CD8-positive, alpha-beta memory T cell (primary cell): ENCODE measurements around the gene PRKCZ. TPM values are rescaled to one million over a fixed set of nuclear protein-coding genes. Genes with fewer than 3 reads are reported as not detected.

Source experiments
- CTCF ChIA-PET: fragments of 350-600 bp; sonication (Branson Sonifier 250); formaldehyde crosslinking; loops from one replicate; lab custom pipeline; 2021; ENCODE audit warnings: antibody characterized with exemption; lab: Charles Lee
- POLR2A ChIA-PET: fragments of 350-600 bp; sonication (Branson Sonifier 250); formaldehyde crosslinking; loops from one replicate; lab custom pipeline; 2021; ENCODE audit warnings: antibody characterized with exemption; lab: Charles Lee
- DNase-seq, 5 donors: peaks; one replicate each; pipeline versions ENCODE4 v3.0.0 to v3.0.0-alpha.2; 2020 to 2022; ENCODE audit warnings: mixed read lengths in 1 of 5
- H3K27ac ChIP-seq: one replicate; pipeline ENCODE4 v1.7.0; 2013; ENCODE audit warnings: low read depth, mild to moderate bottlenecking, low read length, moderate library complexity
- H3K27me3 ChIP-seq: 2 replicates; pipeline ENCODE4 v1.7.0; 2013; ENCODE audit warnings: low read length, mild to moderate bottlenecking; ENCODE audit not compliant: insufficient read depth, poor library complexity, severe bottlenecking
- H3K36me3 ChIP-seq: 2 replicates; pipeline ENCODE4 v1.7.0; 2013; ENCODE audit warnings: mild to moderate bottlenecking, low read length, moderate library complexity; ENCODE audit not compliant: insufficient read depth
- H3K4me1 ChIP-seq: 2 replicates; pipeline ENCODE4 v1.7.0; 2013; ENCODE audit warnings: mild to moderate bottlenecking, low read length, moderate library complexity; ENCODE audit not compliant: insufficient read depth
- H3K4me3 ChIP-seq: 2 replicates; pipeline ENCODE4 v1.7.0; 2013; ENCODE audit warnings: mild to moderate bottlenecking, low read length
- H3K9me3 ChIP-seq: 2 replicates; pipeline ENCODE4 v1.7.0; 2013; ENCODE audit warnings: mild to moderate bottlenecking, low read length
- H3K27ac Mint-ChIP-seq, 8 donors: one replicate each; pipeline ENCODE4 v1.8.0; 2020 to 2021; ENCODE audit warnings: mixed read lengths in 8 of 8, mild to moderate bottlenecking in 6 of 8, inconsistent platforms in 3 of 8, moderate library complexity in 3 of 8
- H3K27me3 Mint-ChIP-seq, 2 donors: one replicate each; pipeline ENCODE4 v1.8.0; 2020 to 2021; ENCODE audit warnings: mixed read lengths in 2 of 2, mild to moderate bottlenecking in 1 of 2, moderate library complexity in 1 of 2
- H3K36me3 Mint-ChIP-seq, 3 donors: one replicate each; pipeline ENCODE4 v1.8.0; 2020 to 2021; ENCODE audit warnings: mixed read lengths in 3 of 3, inconsistent platforms in 1 of 3, mild to moderate bottlenecking in 1 of 3
- H3K4me1 Mint-ChIP-seq, 3 donors: one replicate each; pipeline ENCODE4 v1.8.0; 2020 to 2021; ENCODE audit warnings: mixed read lengths in 3 of 3, inconsistent platforms in 1 of 3, mild to moderate bottlenecking in 1 of 3
- H3K4me3 Mint-ChIP-seq, 7 donors: one replicate each; pipeline ENCODE4 v1.8.0; 2020 to 2021; ENCODE audit warnings: mixed read lengths in 7 of 7, mild to moderate bottlenecking in 6 of 7, moderate library complexity in 4 of 7, inconsistent platforms in 2 of 7
- H3K9me3 Mint-ChIP-seq, 5 donors: one replicate each; pipeline ENCODE4 v1.8.0; 2020 to 2022; ENCODE audit warnings: mixed read lengths in 5 of 5, mild to moderate bottlenecking in 3 of 5, moderate library complexity in 2 of 5, inconsistent platforms in 1 of 5
- polyA plus RNA-seq: library from polyadenylated mRNA; unstranded; fragments of 300-500 nt; fragmentation: Illumina TruSeq; gene quantifications from one replicate; pipeline ENCODE4 v1.2.3, GENCODE V29; 2021
- total RNA-seq, 2 experiments: library from RNA; stranded (reverse); gene quantifications; one replicate each; pipeline ENCODE4 v1.2.3, GENCODE V29; 2021

The PRKCZ gene
- total and polyA plus RNA-seq, 3 experiments from 2014 or later = 13.8 to 17.4 (median 15.4) TPM

DNA sequence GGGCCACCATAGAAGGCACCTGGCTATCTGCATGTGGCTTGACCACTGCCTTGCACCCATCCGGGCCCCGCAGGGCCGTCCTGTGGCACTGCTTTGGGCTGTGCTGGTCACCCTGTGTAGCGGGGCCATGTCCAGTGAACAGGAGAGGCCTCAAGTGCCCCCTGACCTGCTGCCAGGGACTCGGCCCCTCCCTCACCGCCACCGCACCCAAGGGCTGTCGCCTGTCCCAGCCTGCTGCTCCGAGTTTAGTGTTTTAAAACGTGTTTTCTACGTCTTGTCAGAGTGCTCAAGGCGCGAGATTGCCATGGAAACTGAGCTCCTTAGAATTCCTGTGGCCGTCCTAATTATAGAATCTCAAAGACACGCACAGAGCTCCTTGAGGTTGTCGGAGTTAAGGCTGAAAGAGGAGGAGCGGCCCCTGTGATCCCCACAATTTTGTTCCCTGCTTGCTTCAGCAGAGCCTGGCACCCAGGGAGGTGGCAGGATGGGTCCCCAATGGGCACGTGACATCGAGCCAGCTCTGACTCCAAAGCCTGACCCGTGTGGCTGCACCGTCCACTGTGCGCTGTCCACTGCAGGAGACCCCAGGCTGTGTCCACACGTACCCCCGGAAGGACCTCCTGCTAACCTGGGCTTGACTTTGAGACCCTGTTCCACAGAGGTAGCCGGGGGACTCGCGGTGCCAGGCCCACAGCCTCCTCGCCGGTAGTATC lies 78.1 kb downstream of the PRKCZ start:
- POLR2A ChIA-PET = no interaction called here
- no peak overlapping the region for H3K27ac ChIP-seq
- H3K27ac Mint-ChIP-seq = peak overlapping the region in 1 of 8 donors; percentile 74
- no peaks in the 10 kb centered on the region for H3K9me3 Mint-ChIP-seq
- no peaks in the 10 kb centered on the region for H3K9me3 ChIP-seq
- CTCF ChIA-PET = interaction anchor here (1.2 to 2.1 kb wide), 2 partner anchors 46 to 67 kb away, joined by 3 to 9 read pairs; no protein-coding TSS in a partner anchor
- no peak for DNase-seq
- H3K27me3 Mint-ChIP-seq = peaks cover 0 to 3% of the 10 kb centered on the region in 2 donors
- no peaks in the 10 kb centered on the region for H3K36me3 ChIP-seq
- H3K4me3 ChIP-seq = no peak overlapping the region
- no peaks in the 10 kb centered on the region for H3K27me3 ChIP-seq
- peaks cover 16% of the 10 kb centered on the region for H3K4me1 ChIP-seq
- no peak overlapping the region for H3K4me3 Mint-ChIP-seq
- peaks cover 18 to 41% (median 20%) of the 10 kb centered on the region in 3 donors for H3K4me1 Mint-ChIP-seq
- no peaks in the 10 kb centered on the region for H3K36me3 Mint-ChIP-seq

DNA sequence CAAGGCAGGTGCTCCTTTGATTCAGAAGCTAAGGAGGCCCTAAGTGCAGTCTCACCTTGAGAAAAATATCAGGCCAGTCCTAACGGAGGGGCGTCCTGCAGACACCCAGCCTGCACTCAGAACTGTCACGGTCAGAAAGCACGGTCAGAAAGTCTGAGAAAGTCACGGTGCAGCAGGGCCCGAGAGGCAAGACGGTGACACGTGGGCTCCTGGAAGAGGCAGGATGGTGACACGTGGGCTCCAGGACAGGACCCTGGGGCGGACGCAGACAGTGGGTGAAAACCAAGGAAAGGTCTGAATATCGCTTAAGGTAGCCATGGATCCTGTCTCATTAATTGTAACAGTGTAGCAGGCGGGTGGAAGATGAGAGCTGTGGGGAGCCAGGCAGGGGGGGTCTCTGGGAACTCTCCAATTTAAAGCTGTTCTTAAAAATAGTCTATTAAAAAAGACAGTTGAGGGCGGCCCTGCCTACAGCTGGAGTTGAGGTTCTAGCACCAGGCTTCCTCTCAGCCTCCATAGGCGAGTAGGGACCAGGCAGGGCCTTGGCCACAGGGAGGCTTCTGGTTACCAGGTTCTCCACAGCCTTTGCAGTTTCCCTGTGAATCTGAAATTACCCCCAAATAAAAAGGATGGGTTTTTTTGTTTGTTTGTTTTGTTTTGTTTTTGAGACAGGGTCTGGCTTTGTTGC lies 79.2 kb downstream of the PRKCZ start:
- no peaks in the 10 kb centered on the region for H3K9me3 ChIP-seq
- Mint-ChIP-seq H3K4me3 (no peak overlapping the region), H3K9me3 (no peaks in the 10 kb centered on the region), H3K36me3 (no peaks in the 10 kb centered on the region), H3K27me3 (peaks cover 0 to 3% of the 10 kb centered on the region in 2 donors), H3K27ac (peak overlapping the region in 1 of 8 donors; percentile 92), H3K4me1 (peaks cover 16 to 48% (median 20%) of the 10 kb centered on the region in 3 donors)
- H3K27me3 ChIP-seq = no peaks in the 10 kb centered on the region
- H3K4me1 ChIP-seq = peaks cover 16% of the 10 kb centered on the region
- no peaks in the 10 kb centered on the region for H3K36me3 ChIP-seq
- H3K27ac ChIP-seq = no peak overlapping the region
- CTCF ChIA-PET = no interaction called here
- POLR2A ChIA-PET = no interaction called here
- DNase-seq = no peak
- no peak overlapping the region for H3K4me3 ChIP-seq

DNA sequence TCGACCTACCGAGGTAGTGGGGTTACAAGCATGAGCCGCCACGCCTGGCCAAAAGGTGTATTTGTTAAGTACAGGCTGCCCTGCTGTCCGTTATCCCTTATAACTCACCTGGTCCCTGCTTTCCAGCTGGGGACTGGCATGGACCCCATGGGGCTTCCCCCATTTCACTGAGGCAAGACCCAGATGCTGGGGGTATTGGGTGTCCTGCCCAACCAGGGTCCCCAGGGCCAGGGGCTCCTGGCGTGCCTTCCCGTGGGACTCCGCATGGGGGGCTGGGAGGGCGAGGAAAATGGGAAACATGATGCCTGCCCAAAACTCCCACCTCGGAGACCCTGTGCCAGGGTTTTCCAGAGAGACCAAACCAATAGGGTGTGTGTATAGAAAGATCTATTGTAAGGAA lies 79.9 kb downstream of the PRKCZ start:
- Histone ChIP-seq H3K27ac (no peak overlapping the region), H3K27me3 (no peaks in the 10 kb centered on the region), H3K9me3 (no peaks in the 10 kb centered on the region), H3K36me3 (no peaks in the 10 kb centered on the region), H3K4me1 (peaks cover 16% of the 10 kb centered on the region), H3K4me3 (no peak overlapping the region)
- no peak overlapping the region for H3K4me3 Mint-ChIP-seq
- DNase-seq = no peak
- H3K4me1 Mint-ChIP-seq = peaks cover 16 to 48% (median 20%) of the 10 kb centered on the region in 3 donors
- no peak overlapping the region for H3K27ac Mint-ChIP-seq
- ChIA-PET CTCF (no interaction called here), POLR2A (no interaction called here)
- H3K27me3 Mint-ChIP-seq = peaks cover 0 to 3% of the 10 kb centered on the region in 2 donors
- H3K9me3 Mint-ChIP-seq = no peaks in the 10 kb centered on the region
- no peaks in the 10 kb centered on the region for H3K36me3 Mint-ChIP-seq

DNA sequence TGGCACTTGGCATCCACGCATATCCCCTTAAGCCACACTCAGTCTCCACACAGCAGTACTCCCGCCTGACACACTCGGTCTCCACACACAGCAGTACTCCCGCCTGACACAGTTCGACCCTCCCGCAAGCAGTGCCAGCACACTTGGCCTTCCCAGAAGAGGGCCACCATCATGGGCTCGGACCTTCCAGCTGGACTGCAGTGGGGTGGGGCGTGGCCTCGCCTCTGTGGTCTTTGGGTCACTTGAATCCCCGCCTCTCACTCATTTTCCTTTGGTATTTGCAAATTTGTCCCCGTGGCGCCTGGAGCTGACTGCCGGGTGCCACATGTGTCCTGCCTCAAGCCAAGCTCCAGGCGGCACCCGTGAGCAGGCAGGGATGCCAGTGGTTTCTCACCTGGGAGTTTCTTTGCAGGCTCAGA lies 80.7 kb downstream of the PRKCZ start:
- peaks cover 0 to 3% of the 10 kb centered on the region in 2 donors for H3K27me3 Mint-ChIP-seq
- H3K4me1 ChIP-seq = peaks cover 16% of the 10 kb centered on the region
- no peak for DNase-seq
- H3K4me3 Mint-ChIP-seq = peak overlapping the region in 2 of 7 donors; percentile 26 to 45
- no peaks in the 10 kb centered on the region for H3K36me3 ChIP-seq
- CTCF ChIA-PET = no interaction called here
- H3K9me3 Mint-ChIP-seq = no peaks in the 10 kb centered on the region
- H3K27ac Mint-ChIP-seq = peak overlapping the region in 4 of 8 donors; percentile 9 to 58 (median 31)
- H3K4me1 Mint-ChIP-seq = peaks cover 17 to 52% (median 20%) of the 10 kb centered on the region in 3 donors
- no peaks in the 10 kb centered on the region for H3K9me3 ChIP-seq
- H3K27me3 ChIP-seq = no peaks in the 10 kb centered on the region
- H3K4me3 ChIP-seq = no peak overlapping the region
- POLR2A ChIA-PET = no interaction called here
- no peak overlapping the region for H3K27ac ChIP-seq
- peaks cover 0 to 2% (median 0%) of the 10 kb centered on the region in 3 donors for H3K36me3 Mint-ChIP-seq

DNA sequence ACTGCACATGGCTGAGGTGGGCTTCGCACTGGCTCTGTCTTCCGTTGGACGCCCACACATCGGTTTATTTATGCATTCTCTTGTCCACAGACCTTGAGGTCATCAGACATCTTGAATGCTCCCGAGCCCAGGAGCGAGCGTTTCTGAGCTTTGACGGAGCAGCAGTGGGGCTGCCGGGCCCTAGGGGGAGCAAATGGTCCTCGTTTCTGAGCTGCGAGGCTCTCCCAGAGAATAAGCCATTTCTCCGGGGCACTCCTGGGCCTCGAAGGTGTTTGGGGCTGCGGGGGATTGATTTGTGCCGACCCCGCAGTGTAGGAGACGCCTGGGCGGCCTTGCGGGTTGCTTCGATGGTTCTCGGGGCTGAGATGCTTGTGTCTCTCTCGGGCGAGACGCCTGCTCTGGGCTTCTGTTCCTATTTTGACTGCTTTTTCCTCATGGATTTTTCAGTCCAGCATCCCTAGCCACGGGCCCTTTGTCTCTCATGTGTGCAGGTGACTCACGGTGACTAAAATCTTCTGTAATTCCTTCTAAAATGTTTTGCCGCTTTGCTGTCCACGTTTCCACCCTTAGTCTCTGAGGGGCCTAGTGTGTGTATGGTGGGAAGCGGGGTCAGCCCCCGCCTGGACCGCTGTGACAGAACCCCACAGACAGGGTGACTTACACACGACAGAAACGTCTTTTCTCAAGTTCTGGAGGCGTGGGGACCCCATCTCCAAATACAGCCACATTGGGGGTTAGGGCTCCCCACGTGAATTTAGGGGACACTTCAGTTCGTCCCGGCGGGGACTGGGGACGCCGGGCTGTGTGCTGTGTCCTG lies 82.2 kb downstream of the PRKCZ start:
- H3K4me3 ChIP-seq = peak overlapping the region; percentile 49
- Mint-ChIP-seq H3K4me3 (peak overlapping the region; percentile 80 to 94 (median 83)), H3K9me3 (no peaks in the 10 kb centered on the region), H3K36me3 (peaks cover 0 to 6% (median 0%) of the 10 kb centered on the region in 3 donors), H3K4me1 (peaks cover 15 to 41% (median 20%) of the 10 kb centered on the region in 3 donors), H3K27ac (peak overlapping the region; percentile 86 to 97 (median 94)), H3K27me3 (no peaks in the 10 kb centered on the region)
- CTCF ChIA-PET = interaction anchor here (0.7 to 1.8 kb wide), 6 partner anchors 42 to 245 kb away, joined by 3 to 11 read pairs (median 3); partner anchors contain the start of gene FAAP20
- H3K27ac ChIP-seq = peak overlapping the region; percentile 64
- H3K4me1 ChIP-seq = peaks cover 10% of the 10 kb centered on the region
- H3K36me3 ChIP-seq = no peaks in the 10 kb centered on the region
- H3K9me3 ChIP-seq = no peaks in the 10 kb centered on the region
- H3K27me3 ChIP-seq = no peaks in the 10 kb centered on the region
- peak in 1 of 5 donors; percentile 54 for DNase-seq
- POLR2A ChIA-PET = interaction anchor here (1.3 kb wide), 2 partner anchors 14 to 17 kb away, joined by 6 to 11 read pairs; no protein-coding TSS in a partner anchor

DNA sequence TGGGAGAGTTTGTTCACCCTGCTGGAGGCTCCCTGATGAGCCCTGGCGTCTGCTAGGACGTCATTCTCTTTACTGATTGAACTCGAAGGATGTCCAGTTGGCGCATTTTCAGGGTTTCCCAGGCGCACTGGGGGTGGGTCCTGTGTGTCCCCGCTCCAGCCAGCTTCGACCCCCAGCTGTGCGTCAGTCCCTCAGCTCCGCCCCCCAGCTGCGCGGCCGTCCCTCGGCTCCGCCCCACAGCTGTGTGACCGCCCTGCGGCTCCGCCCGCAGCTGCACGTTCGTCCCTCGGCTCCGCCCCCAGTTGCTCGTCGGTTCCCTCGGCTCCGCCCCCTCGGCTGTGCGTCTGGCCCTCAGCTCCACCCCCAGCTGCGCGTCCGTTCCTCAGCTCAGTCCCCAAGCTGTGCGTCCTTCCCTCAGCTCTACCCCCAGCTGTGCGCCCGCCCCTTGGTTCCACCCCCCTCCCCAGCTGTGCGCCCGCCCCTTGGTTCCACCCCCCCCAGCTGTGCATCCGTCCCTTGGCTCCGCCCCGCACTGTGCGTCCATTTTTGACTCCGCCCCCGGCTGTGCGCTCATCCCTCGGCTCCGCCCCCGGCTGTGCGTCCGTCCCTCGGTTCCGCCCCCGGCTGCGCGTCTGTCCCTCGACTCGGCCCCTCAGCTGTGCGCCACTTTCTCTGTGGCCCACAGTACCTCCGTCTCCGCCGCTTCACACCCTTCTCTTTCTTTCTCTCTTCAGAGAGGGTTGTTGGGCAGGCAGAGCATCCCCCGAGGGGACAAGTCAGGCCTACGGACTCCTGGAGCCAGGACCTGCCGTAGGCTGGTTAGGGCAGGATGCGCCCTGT lies 83.0 kb downstream of the PRKCZ start:
- POLR2A ChIA-PET = interaction anchor here (1.3 kb wide), 2 partner anchors 13 to 16 kb away, joined by 6 to 11 read pairs; no protein-coding TSS in a partner anchor
- CTCF ChIA-PET = interaction anchor here (0.7 to 1.8 kb wide), 7 partner anchors 16 to 244 kb away, joined by 3 to 11 read pairs (median 3); partner anchors contain the start of gene FAAP20
- peak overlapping the region; percentile 53 for H3K4me3 ChIP-seq

DNA sequence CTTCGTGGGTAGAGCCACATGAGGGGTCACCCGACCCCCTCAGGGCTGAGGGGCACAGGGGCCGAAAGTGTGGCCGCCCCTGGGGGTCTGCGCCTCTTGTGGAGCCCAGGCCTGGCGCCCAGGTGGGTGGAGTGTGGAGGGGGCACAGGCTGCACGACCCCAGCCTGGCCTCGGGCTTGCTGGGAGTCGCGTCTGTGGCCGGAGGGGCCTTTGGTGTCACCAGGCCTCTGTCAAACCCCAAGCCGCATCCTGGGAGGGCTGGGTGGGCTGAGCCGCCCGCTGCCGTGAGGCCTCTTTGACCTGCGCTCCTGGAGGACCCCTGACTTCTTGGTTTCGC lies 83.6 kb downstream of the PRKCZ start:
- peak overlapping the region in 5 of 7 donors; percentile 80 to 94 (median 83) for H3K4me3 Mint-ChIP-seq
- POLR2A ChIA-PET = interaction anchor here (1.3 kb wide), 1 partner anchor 12 kb away, joined by 6 read pairs; no protein-coding TSS in a partner anchor

More for the DNA sequence above, 83.0 kb downstream of the PRKCZ start:
- Mint-ChIP-seq H3K27me3 (no peaks in the 10 kb centered on the region), H3K4me3 (peak overlapping the region; percentile 80 to 94 (median 83)), H3K36me3 (peaks cover 0 to 7% (median 0%) of the 10 kb centered on the region in 3 donors), H3K4me1 (peaks cover 15 to 42% (median 21%) of the 10 kb centered on the region in 3 donors), H3K27ac (peak overlapping the region; percentile 86 to 97 (median 94)), H3K9me3 (no peaks in the 10 kb centered on the region)
- Histone ChIP-seq H3K36me3 (no peaks in the 10 kb centered on the region), H3K4me1 (peaks cover 10% of the 10 kb centered on the region), H3K9me3 (no peaks in the 10 kb centered on the region), H3K27ac (peak overlapping the region; percentile 64), H3K27me3 (no peaks in the 10 kb centered on the region)
- DNase-seq = peak; percentile 97 to 99 (median 97)

More for the DNA sequence above, 83.6 kb downstream of the PRKCZ start:
- CTCF ChIA-PET = interaction anchor here (1.2 to 1.8 kb wide), 3 partner anchors 15 to 89 kb away, joined by 3 to 11 read pairs (median 4); partner anchors contain the start of gene FAAP20
- Mint-ChIP-seq H3K27me3 (no peaks in the 10 kb centered on the region), H3K4me1 (peaks cover 15 to 44% (median 21%) of the 10 kb centered on the region in 3 donors), H3K27ac (peak overlapping the region; percentile 47 to 97 (median 82)), H3K9me3 (no peaks in the 10 kb centered on the region), H3K36me3 (peaks cover 0 to 7% (median 0%) of the 10 kb centered on the region in 3 donors)
- H3K9me3 ChIP-seq = no peaks in the 10 kb centered on the region
- no peaks in the 10 kb centered on the region for H3K36me3 ChIP-seq
- H3K27me3 ChIP-seq = no peaks in the 10 kb centered on the region
- peak overlapping the region; percentile 53 for H3K4me3 ChIP-seq
- peaks cover 10% of the 10 kb centered on the region for H3K4me1 ChIP-seq
- no peak for DNase-seq
- H3K27ac ChIP-seq = peak overlapping the region; percentile 53
